ENCODE results near the gene TRPM4.

The TRPM4 gene

DNA sequence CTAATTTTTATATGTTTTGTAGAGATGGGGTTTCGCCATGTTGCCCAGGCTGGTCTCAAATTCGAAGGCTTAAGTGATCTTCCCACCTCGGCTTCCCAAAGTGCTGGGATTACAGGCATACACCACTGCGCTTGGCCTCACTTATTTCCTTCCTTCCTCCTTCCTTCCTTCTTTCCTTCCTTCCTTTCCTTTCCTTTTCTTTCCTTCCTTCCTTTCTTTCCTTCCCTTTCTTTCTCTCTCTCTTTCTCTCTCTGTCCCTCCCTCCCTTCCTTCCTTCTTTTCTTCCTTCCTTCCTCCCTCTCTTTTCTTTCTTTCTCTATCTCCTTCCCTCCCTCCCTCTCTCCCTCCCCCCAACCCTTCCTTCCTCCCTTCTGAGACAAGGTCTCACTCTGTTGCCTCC is 36.8 kb downstream of the TRPM4 start:
- TF ChIP-seq, protein P1, sequence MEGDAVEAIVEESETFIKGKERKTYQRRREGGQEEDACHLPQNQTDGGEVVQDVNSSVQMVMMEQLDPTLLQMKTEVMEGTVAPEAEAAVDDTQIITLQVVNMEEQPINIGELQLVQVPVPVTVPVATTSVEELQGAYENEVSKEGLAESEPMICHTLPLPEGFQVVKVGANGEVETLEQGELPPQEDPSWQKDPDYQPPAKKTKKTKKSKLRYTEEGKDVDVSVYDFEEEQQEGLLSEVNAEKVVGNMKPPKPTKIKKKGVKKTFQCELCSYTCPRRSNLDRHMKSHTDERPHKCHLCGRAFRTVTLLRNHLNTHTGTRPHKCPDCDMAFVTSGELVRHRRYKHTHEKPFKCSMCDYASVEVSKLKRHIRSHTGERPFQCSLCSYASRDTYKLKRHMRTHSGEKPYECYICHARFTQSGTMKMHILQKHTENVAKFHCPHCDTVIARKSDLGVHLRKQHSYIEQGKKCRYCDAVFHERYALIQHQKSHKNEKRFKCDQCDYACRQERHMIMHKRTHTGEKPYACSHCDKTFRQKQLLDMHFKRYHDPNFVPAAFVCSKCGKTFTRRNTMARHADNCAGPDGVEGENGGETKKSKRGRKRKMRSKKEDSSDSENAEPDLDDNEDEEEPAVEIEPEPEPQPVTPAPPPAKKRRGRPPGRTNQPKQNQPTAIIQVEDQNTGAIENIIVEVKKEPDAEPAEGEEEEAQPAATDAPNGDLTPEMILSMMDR (IDR thresholded peaks at IDR 0.05; ENCODE audit: insufficient read depth, low read length, poor library complexity, severe bottlenecking): no peak
- Histone ChIP-seq H2AFZ (ENCODE audit: low read depth, low read length, severe bottlenecking) (no peak overlapping the region), H3K36me3 (ENCODE audit: low read length) (no peaks in the 10 kb centered on the region), H3K79me2 (ENCODE audit: insufficient read depth, low read length) (no peaks in the 10 kb centered on the region), H4K20me1 (ENCODE audit: low read depth, low read length) (no peaks in the 10 kb centered on the region), H3K9me3 (ENCODE audit: insufficient read depth, low read length) (no peaks in the 10 kb centered on the region), H3K9me2 (replicated peaks; ENCODE audit: insufficient read depth, low read length) (no peaks in the 10 kb centered on the region), H3K4me2 (ENCODE audit: low read depth, low read length, poor library complexity, severe bottlenecking) (no peak overlapping the region), H3K27me3 (ENCODE audit: low read length) (no peaks in the 10 kb centered on the region), H3F3A (ENCODE audit: insufficient read depth) (no peaks in the 10 kb centered on the region), H3K27ac (ENCODE audit: low read depth, low read length) (no peak overlapping the region), H3K9ac (ENCODE audit: low read length) (no peak overlapping the region), H3K4me3 (ENCODE audit: insufficient read depth, low read length, poor library complexity, severe bottlenecking) (no peak overlapping the region)

DNA sequence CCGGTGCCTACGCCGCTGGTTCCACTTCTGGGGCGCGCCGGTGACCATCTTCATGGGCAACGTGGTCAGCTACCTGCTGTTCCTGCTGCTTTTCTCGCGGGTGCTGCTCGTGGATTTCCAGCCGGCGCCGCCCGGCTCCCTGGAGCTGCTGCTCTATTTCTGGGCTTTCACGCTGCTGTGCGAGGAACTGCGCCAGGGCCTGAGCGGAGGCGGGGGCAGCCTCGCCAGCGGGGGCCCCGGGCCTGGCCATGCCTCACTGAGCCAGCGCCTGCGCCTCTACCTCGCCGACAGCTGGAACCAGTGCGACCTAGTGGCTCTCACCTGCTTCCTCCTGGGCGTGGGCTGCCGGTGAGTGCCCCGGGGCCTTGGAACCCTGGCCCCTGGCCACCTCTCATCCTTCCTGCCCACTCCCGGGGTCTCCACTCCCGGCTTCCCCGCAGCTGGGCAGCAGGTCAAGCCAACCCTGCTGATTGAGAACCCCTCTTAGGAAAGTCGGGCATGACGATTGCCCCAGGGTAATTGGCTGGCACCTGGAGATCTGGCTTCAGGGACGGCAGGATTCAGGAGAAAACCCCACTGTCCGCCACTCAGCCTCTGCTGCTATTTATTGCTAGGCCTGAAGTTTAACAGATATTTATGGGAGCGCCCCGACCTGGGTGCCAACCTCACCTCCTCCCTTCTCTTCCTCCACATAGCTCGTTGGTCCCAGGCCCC is 39.1 kb downstream of the TRPM4 start:
- H3K9me3 ChIP-seq (ENCODE audit: insufficient read depth, low read length): no peaks in the 10 kb centered on the region
- no peaks in the 10 kb centered on the region for H3K36me3 ChIP-seq (ENCODE audit: low read length)
- no peak overlapping the region for H2AFZ ChIP-seq (ENCODE audit: low read depth, low read length, severe bottlenecking)
- H3K4me3 ChIP-seq (ENCODE audit: insufficient read depth, low read length, poor library complexity, severe bottlenecking): no peak overlapping the region
- H3K79me2 ChIP-seq (ENCODE audit: insufficient read depth, low read length): no peaks in the 10 kb centered on the region
- no peak overlapping the region for H3K27ac ChIP-seq (ENCODE audit: low read depth, low read length)
- H3K27me3 ChIP-seq (ENCODE audit: low read length): no peaks in the 10 kb centered on the region
- H4K20me1 ChIP-seq (ENCODE audit: low read depth, low read length): no peaks in the 10 kb centered on the region
- no peaks in the 10 kb centered on the region for H3K9me2 ChIP-seq (replicated peaks; ENCODE audit: insufficient read depth, low read length)
- no peaks in the 10 kb centered on the region for H3F3A ChIP-seq (ENCODE audit: insufficient read depth)
- TF ChIP-seq, protein P1 (IDR thresholded peaks at IDR 0.05; ENCODE audit: insufficient read depth, low read length, poor library complexity, severe bottlenecking): no peak
- no peak for TF ChIP-seq EZH2phosphoT487 (conservative IDR thresholded peaks at IDR 0.05; ENCODE audit: low read length)
- no peak overlapping the region for H3K9ac ChIP-seq (ENCODE audit: low read length)
- no peak overlapping the region for H3K4me2 ChIP-seq (ENCODE audit: low read depth, low read length, poor library complexity, severe bottlenecking)

DNA sequence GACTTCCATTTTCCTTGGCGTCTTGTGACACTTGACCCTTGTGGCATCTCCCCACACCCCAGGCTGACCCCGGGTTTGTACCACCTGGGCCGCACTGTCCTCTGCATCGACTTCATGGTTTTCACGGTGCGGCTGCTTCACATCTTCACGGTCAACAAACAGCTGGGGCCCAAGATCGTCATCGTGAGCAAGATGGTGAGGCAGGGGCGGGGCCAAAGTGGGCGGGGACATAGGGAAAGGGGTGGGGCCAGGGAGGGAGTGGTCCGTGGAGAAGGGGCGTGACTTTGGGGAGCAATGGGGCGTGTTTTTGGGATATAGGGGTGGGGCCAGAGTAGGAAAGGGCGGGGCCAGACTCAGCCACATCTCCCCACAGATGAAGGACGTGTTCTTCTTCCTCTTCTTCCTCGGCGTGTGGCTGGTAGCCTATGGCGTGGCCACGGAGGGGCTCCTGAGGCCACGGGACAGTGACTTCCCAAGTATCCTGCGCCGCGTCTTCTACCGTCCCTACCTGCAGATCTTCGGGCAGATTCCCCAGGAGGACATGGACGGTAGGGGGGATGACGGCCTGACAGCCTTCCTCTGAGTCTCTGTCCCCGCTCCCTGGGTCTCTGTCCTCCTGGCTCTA is 42.8 kb downstream of the TRPM4 start:
- TF ChIP-seq EZH2phosphoT487 (conservative IDR thresholded peaks at IDR 0.05; ENCODE audit: low read length): no peak
- TF ChIP-seq, protein P1 (IDR thresholded peaks at IDR 0.05; ENCODE audit: insufficient read depth, low read length, poor library complexity, severe bottlenecking): no peak
- H2AFZ ChIP-seq (ENCODE audit: low read depth, low read length, severe bottlenecking): no peak overlapping the region
- no peak overlapping the region for H3K4me2 ChIP-seq (ENCODE audit: low read depth, low read length, poor library complexity, severe bottlenecking)
- H3K4me3 ChIP-seq (ENCODE audit: insufficient read depth, low read length, poor library complexity, severe bottlenecking): no peak overlapping the region
- no peaks in the 10 kb centered on the region for H3K9me2 ChIP-seq (replicated peaks; ENCODE audit: insufficient read depth, low read length)
- no peaks in the 10 kb centered on the region for H3K9me3 ChIP-seq (ENCODE audit: insufficient read depth, low read length)
- no peaks in the 10 kb centered on the region for H3F3A ChIP-seq (ENCODE audit: insufficient read depth)
- H3K27me3 ChIP-seq (ENCODE audit: low read length): no peaks in the 10 kb centered on the region
- no peaks in the 10 kb centered on the region for H4K20me1 ChIP-seq (ENCODE audit: low read depth, low read length)
- no peaks in the 10 kb centered on the region for H3K36me3 ChIP-seq (ENCODE audit: low read length)
- no peak overlapping the region for H3K9ac ChIP-seq (ENCODE audit: low read length)
- H3K79me2 ChIP-seq (ENCODE audit: insufficient read depth, low read length): no peaks in the 10 kb centered on the region
- no peak overlapping the region for H3K27ac ChIP-seq (ENCODE audit: low read depth, low read length)

Data from SU-DHL-6 (cell line).